UCSD-AML1 (cell line): ENCODE data around the gene DALRD3.

Experiments used
- DNase-seq: peaks from one replicate; lab custom pipeline; 2025; ENCODE audit not compliant: unreplicated experiment; lab: John Stamatoyannopoulos, UW

DALRD3 gene

DNA sequence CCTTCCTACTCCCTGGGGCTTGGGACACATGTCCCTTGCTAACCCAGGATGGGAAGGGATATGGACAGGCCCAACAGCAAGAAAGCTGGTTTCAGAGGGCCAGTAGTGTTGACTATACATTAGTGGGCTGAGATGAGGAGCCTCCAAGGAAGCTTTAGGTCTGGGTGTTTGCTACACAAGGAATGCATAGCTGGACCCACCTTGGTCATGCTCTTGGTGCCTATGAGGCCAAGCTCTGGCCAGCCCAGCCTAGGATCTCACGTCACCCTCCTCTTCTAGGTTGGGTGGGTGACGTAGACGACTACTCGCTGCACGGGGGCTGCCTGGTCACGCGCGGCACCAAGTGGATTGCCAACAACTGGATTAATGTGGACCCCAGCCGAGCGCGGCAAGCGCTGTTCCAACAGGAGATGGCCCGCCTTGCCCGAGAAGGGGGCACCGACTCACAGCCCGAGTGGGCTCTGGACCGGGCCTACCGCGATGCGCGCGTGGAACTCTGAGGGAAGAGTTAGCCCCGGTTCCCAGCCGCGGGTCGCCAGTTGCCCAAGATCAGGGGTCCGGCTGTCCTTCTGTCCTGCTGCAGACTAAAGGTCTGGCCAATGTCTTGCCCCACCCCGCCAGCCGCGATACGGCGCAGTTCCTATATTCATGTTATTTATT lies 11.8 kb downstream of the DALRD3 start:
- DNase-seq: no peak

DNA sequence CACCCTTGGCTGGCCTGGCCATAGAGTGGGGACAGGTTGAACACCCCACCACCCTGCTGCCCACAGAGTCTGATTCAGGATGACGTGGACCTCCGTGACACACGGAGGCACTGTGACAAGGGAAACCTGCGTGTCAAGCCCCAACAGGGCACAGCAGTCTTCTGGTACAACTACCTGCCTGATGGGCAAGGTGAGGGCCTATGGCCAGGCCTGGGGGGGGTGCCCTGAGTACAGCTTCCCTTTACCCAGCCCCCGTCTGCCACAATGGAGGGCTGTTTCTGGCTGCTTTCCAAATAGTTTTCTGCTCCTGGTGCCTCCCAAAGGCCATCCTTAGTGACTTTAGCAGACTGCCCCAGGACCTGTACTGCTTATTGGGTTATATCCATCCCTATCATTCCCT lies 12.4 kb downstream of the DALRD3 start:
- no peak for DNase-seq

DNA sequence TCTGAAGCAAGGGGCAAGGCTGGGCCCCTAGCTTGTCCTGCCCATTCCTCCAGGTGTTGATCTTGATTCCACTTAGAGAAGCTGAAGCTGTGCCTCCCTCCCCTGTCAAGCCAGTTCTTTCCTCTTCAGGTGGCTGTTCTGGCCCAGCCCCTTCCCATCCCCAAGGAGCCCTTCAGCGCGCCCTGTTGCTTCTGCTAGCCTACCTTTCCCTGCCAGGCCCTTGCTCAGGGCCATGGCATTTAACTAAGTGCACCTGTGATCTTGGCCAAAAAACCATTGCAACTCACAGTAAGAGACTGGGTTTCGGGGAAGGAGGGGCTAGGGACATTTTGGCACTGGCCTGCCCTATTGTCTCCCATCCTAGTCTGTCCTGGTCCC lies 13.1 kb downstream of the DALRD3 start:
- DNase-seq: no peak

DNA sequence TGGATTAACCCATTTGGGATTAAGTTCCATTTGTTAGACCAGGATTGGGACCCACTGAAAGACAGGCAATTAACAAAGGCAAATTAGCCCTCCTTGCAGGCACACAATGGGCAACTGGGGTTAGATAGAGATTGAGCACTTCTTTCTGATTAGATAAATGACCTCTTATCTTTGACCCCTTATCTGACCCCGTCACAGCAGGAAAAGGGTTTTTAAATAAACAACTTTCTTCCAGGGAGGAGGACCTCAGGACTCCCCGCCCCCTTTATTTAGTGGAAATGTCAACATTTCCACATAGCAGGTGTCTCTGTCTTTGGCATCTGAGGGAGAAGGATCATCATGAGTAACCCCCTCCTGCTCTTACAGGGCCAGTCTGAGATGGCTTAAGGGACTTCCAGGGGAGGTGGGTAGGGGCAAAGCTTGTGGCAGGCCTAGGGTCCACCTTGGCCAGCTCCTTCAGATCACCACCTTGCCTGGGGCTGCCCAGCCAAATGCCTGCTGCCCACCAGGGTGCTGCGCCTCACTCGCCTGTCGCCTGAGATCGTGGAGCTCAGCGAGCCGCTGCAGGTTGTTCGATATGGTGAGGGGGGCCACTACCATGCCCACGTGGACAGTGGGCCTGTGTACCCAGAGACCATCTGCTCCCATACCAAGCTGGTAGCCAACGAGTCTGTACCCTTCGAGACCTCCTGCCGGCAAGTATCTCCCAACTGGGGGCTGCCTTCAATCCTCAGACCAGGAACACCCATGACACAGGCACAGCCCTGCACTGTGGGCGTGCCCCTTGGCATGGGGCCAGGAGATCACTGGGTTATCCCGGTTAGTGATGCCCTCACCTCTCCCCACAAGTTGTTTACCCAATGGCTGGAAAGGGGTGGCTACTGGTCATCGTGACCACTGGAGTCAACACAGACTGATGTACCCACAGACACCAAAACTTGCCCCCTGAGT lies 13.8 kb downstream of the DALRD3 start:
- DNase-seq: no peak

DNA sequence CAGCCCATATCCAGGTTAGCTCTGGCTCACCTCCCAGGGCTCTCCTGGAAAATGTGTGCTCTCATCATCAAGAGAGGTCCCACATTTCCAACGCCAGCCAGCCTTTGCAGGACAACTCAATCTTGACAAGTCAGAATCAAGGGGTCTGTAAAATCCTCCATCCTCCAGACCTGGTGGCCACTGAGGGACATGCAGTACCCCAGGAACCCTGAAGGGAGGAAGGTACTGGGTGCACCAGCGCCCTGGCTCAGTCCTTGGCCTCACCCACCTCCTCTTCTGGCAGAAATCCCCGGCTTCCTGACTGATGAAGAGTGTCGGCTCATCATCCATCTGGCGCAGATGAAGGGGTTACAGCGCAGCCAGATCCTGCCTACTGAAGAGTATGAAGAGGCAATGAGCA lies 17.2 kb downstream of the DALRD3 start:
- no peak for DNase-seq

DNA sequence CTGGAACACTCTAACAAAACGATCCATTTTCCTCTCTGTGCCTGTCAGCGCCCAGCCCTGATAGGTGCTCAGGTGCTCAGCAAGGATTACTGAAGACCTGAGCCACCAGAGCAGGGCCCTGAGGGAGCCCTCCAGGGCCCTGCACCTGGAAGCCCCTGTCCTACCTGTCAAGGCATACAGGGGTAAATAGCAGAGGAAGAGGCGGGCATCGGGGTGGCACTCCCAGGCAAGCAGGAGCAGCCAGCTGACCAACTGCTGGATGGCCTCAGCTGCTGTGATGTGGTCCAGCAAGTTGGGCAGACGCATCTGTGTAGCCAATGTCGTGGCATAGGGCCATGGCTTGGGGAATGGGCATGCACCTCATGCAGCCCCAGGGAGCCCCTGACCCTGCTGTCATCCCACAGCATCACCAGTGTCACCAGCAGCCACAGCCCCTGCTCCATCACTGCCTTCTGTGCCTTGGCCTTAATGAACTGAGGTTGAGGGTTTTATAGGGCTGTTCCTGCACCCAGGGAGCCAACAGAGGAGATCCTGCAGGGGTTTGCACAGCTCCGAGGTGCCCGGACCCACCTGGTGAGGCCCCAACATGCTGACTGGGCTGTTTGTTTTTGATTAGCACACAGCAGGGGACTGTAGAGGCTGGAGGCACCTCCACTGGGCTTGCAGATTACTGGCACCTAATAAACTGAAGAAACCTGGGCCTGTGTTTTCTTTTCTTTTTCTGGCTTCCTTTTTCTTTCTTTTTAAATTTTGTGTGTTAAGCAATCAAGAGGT lies 19.1 kb downstream of the DALRD3 start:
- DNase-seq: no peak

DNA sequence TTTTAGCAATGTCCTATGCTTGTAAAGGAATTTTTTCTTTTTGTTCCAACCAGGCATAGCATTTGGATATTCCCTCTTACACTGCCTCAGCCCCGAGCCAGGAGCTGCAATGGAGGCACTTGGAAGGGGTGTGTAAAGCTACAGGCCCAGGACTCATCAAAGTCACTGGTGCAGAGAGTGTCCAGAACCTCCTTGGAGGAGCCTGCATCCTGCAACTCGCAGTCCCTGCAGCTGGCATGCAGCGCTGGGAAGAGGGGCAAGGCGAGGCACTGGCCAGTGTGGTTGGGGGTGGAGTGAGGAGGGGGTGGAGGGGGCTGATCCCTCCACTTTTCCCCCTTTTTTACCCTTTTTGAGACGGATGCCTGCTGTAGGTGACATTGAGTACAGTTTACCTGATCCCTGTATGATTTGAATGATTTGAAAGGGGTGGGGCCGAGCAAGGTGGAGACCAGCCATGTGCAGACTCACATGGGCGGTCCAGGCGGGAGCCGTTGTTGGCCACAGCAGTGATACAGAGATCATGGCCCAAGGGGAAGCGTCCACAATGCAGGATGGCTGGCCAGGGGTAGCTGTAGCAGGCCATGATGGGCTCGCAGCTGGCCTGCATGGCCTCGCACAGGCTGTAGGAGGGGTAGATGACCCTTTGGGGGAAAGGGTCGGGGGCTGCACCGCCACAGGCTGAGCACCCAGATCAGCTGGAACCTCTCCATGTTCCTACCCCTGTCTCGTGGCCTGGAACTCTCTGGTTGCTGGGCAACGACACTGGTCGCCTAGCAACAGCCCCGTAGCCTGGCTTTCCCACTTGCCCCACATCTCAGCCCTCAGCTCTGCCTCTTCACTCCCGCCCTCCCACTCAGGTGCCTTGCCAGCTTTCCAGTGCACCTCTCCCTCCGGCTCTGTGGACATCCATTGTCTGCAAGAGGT lies 20.4 kb downstream of the DALRD3 start:
- no peak for DNase-seq

DNA sequence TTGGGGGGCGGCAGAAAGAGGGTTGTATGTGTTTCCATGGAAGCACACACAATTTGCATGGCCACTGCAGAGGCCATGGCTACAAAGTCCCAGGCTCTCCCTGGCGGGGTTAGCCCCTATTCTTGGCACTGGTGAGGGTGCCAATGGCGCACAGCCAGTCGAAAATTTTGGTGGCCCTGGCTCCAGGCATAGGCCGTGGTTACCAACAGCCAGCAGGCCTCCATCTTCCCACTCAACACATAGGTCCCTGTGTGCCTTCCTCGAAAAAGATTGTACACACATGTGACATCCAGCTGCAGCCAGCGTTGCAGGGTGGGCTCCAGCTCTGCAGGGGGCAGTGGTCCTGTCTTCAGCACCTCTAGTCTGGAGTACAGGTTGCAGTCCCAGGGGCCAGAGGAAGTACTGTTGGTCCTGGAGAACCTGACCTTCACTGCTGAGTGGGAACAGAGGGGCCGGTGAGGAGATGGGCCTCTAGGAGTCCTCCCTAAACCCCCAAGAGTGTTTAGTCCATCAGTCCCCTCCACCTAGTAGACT lies 21.2 kb downstream of the DALRD3 start:
- DNase-seq: no peak

DNA sequence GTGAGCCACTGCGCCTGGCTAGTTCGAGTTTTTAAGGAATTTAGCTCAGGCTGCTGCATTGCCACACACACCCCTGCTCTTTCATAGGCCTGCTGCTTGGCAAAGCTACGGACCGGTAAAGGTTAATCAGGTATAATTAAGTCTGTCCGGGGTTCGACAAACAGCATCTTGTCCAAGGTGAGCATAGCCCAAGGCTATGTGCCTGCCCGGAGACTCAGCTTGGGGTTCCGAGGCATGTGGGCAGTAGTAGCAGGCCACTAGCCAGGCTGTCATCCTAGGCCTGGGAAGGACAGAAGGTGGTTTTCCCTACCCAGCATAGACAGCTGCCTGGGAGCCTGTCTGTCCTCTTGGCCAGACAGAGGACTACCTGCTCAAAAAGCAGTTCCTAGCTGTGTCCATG lies 21.7 kb downstream of the DALRD3 start:
- no peak for DNase-seq

DNA sequence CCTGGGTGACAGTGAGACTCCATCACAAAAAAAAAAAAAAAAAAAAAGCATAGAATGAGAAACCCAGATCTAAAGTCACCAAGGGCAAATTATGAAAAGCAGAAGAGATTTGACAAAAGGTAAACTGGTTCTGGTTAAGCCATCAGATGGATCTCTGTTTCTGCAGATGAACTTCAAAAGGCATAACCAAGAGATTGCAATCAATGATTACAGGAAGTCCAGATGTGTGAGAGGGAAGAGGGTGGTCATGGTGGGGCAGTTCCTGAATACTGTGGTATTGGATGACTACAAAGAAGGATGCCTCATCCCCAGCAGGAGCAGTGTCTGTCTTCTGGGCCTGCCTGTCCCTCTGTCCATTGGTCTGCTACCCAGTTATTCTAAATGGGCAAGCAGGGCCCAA lies 24.5 kb downstream of the DALRD3 start:
- no peak for DNase-seq

DNA sequence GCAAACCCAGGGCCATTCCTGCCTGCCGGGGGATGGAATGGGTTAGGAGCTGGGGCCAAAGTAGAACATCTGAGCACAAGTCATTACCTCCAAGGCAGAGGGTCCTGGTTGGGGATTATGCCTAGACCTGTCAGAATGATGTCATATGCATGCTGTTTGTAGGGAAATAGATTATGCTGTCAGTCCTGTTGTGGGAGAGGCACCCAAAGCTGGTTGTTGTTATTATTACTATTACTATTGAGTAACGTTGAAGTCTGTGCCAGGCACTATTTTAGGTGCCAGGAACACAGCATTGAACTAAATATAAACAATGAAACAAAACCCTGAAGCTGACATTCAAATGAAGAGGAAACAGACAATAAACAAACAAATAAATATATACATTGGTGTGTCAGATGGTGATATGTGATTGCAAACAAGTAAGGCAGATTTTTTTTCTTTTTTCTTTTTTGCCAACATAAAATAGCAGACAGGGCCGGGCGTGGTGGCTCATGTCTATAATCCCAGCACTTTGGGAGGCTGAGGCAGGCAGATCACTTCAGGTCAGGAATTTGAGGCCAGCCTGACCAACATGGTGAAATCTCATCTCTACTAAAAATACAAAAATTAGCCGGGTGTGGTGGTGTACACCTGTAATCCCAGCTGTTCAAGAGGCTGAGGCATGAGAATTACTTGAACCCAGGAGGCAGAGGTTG lies 26.4 kb downstream of the DALRD3 start:
- DNase-seq: no peak

DNA sequence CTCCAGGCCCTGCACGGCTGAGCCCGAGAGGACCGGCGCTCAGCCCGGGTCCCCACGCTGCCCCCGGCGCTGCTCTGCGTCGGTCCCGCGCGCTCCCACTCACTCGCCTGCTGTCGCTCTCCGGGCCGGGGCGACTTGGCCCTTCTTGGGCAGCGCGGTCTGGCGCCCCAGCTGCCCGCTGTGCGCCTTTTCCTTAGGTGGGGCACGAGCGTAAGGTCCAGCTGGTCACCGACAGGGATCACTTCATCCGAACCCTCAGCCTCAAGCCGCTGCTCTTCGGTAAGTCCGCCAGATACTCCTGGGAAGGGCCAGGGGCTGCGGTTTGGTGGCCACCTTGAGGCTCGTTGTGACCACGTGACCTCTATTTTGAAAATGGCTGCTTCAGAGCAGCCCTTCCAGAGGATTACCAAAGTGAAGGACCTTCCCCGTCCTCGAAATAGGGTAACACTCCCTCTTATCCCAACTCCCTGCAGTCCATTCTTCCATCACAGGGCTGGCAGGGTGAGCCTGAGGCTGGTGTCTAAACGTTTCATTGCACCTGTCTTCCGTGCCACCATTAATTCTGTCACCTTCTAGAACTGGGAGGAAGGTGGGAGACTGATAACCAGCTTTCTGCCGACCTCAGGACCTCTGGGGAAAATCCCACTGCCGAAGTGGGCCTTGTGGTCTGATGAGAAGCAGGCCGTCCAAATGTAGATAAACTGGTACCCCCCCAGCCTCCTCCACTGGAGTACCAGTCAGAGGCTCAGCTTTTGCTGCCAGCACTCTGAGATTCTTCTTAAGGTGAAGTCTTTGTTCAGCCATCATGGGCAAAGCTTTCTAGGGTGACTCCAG lies 27.5 kb downstream of the DALRD3 start:
- no peak for DNase-seq

DNA sequence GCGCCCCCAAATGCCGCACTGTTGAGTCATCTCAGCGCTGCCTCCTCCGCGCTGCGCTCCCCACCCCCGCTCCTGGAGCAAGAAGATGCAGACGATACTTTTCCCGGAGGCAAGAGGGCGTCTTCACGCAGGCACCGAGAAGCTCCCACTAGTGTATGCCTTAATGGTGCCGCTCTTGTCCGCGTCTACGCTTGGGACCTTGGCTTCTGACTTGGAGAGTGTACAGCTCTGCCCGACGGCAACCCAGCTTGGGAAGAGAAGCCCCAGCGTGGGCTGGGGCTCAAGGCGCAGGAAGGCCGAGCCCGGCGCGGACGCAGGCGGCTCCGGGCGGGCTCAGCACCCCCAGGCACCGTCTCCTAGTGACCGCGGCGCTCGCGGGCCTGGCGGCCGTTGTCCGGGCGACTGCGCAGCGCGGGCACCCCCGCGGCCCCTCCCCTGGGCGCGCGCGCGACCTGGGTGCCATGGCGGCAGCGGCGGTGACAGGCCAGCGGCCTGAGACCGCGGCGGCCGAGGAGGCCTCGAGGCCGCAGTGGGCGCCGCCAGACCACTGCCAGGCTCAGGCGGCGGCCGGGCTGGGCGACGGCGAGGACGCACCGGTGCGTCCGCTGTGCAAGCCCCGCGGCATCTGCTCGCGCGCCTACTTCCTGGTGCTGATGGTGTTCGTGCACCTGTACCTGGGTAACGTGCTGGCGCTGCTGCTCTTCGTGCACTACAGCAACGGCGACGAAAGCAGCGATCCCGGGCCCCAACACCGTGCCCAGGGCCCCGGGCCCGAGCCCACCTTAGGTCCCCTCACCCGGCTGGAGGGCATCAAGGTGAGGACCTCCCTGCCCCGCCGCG lies 28.4 kb downstream of the DALRD3 start, which contains the start of gene P4HTM:
TSS of gene P4HTM (plus strand) at position 446 of the 840 bp plus-strand sequence. CDS start at position 462, 16 bp downstream.
- peak; percentile 83 for DNase-seq

DNA sequence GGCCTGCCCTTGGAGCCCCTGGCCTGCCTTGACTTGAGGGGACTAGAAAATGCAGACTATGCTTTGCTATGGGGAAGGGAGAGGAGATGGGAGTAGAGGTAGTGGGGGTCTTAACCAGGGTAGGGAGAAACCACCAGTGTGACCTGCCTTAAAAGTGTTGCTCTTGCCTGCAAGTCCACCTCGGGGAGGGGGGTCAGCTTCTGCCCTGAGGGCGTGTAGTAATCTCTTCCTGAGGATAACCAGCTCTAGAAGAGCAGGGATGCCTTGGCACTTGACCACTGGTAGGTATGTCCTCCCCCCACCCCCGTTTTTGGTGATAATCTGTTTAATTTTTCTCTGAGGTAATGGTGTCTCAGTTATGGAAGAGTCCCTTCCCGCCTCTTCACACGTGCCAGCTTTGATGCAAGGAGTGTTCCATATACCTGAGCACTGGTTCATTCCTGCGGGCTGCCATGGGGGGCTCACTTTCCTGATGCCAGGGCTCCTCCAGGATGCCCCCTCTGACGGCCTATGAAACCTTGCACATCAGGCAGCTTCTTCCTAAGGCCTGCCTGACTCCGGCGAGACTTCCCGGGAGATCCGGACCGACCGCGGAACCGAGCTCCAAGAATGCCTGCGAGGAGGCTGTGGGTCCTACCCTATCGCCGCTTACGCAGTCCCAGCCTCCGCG lies 29.1 kb downstream of the DALRD3 start:
- no peak for DNase-seq

DNA sequence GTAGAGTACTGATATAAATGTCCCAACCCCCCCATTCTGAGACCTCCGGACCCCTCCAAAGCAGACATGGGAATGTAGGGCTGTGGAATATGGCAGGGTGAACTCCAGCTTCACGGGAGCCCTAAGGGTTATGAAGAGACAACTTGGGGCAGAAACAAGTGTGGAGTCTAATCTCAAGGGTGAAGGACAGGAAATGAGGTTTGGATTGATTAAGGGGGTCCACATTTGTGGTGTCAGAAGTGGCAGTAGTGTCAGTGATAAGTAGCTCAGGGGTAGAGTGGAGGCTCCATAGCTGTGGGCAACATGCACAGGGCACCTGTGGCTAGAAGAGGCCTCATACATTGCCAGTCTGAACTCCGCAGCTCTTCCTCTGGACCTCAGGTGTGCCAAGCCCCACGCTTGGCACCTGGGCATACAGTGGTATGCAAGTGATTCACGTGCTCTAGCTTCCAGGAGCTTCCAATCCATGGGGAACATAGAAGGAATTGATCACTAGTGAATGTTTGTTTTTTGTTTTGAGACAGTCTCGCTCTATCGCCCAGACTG lies 32.5 kb downstream of the DALRD3 start:
- DNase-seq: no peak

DNA sequence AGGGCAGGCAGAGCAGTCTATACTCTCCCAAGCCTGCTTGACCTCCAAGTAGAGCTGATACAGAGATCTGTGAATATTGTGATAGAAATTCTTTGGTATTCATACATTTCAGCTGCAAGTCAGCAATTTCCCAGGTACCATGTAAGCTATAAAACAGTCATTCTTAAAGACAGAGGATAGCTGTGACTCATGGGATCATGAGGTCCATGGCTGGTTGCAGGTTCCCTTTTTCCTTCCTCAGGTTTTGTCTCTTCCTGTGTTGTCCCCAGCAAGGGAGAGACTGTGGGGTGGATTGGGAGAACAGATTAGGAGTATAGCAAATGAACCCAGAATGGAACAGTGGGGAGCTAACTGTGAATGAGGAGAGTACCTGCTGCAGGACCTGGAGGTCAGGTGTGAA lies 33.7 kb downstream of the DALRD3 start:
- DNase-seq: no peak

DNA sequence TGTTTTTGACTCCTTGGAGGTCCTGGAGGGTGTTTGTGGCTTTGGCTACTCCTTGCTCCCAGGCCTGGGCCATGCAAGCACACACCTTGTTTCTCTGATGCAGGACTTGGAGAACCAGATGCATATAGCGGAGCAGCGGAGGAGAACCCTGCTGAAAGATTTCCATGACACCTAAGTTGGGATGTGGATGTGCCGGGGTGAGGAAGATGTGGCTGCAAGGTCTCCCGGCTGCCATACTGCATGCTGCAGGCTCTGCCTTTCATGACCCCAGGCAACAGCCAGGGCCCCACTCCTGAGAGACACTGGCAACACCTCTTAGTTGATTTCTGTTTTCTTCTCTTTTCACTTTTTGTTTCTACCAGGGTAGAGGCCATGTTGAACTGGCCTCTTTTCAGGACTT lies 35.3 kb downstream of the DALRD3 start:
- no peak for DNase-seq
